ENCODE data around the gene LCT. TPM values are rescaled to one million over a fixed set of nuclear protein-coding genes. Genes with fewer than 3 reads are reported as not detected.
A peak's percentile ranks its signal among the peaks of the same experiment; 100 is the strongest.

The LCT gene
- polyA plus RNA-seq, 1 experiment: not detected

GRCh38 chr2:135825550-135826176, 11.3 kb downstream of the LCT start:
- TF ChIP-seq CTCF (IDR thresholded peaks at IDR 0.05; ENCODE audit: low read depth, low read length): no peak
- ChIA-PET POLR2A (interaction anchor here (0.7 kb wide), 1 partner anchor 51 kb away, joined by 3 read pairs; the partner anchor contains the start of gene MCM6), CTCF (no interaction called here)
- DNase-seq (ENCODE audit: low read depth, low spot score): no peak
- H3K9me3 ChIP-seq (ENCODE audit: control insufficient read depth, insufficient read depth, low read length): peaks cover 12% of the 10 kb centered on the region
- H3K27me3 ChIP-seq (ENCODE audit: control insufficient read depth, insufficient read depth, low read length): no peaks in the 10 kb centered on the region
- H3K4me3 ChIP-seq (ENCODE audit: low read depth, low read length): no peak overlapping the region
- no peak overlapping the region for H3K27ac ChIP-seq (ENCODE audit: low read depth, low read length)

GRCh38 chr2:135825131-135825530, 11.9 kb downstream of the LCT start:
- Histone ChIP-seq H3K9me3 (ENCODE audit: control insufficient read depth, insufficient read depth, low read length) (peaks cover 12% of the 10 kb centered on the region), H3K27ac (ENCODE audit: low read depth, low read length) (no peak overlapping the region), H3K4me3 (ENCODE audit: low read depth, low read length) (no peak overlapping the region), H3K27me3 (ENCODE audit: control insufficient read depth, insufficient read depth, low read length) (no peaks in the 10 kb centered on the region)
- TF ChIP-seq CTCF (IDR thresholded peaks at IDR 0.05; ENCODE audit: low read depth, low read length): no peak
- DNase-seq (ENCODE audit: low read depth, low spot score): no peak
- POLR2A ChIA-PET: no interaction called here
- CTCF ChIA-PET: no interaction called here

- ChIA-PET CTCF (interaction anchor here (1.0 kb wide), 1 partner anchor 26 kb away, joined by 4 read pairs; no protein-coding TSS in a partner anchor), POLR2A (no interaction called here)
- Histone ChIP-seq H3K4me3 (ENCODE audit: low read depth, low read length) (no peak overlapping the region), H3K27ac (ENCODE audit: low read depth, low read length) (no peak overlapping the region), H3K27me3 (ENCODE audit: control insufficient read depth, insufficient read depth, low read length) (no peaks in the 10 kb centered on the region), H3K9me3 (ENCODE audit: control insufficient read depth, insufficient read depth, low read length) (peaks cover 12% of the 10 kb centered on the region)
- DNase-seq (ENCODE audit: low read depth, low spot score): no peak
- TF ChIP-seq CTCF (IDR thresholded peaks at IDR 0.05; ENCODE audit: low read depth, low read length): no peak
Measured at GRCh38 chr2:135822855-135823254, 14.1 kb downstream of the LCT start.

GRCh38 chr2:135821190-135821589, 15.8 kb downstream of the LCT start:
- Histone ChIP-seq H3K27me3 (ENCODE audit: control insufficient read depth, insufficient read depth, low read length) (no peaks in the 10 kb centered on the region), H3K27ac (ENCODE audit: low read depth, low read length) (no peak overlapping the region), H3K9me3 (ENCODE audit: control insufficient read depth, insufficient read depth, low read length) (peaks cover 12% of the 10 kb centered on the region), H3K4me3 (ENCODE audit: low read depth, low read length) (no peak overlapping the region)
- CTCF ChIA-PET: no interaction called here
- POLR2A ChIA-PET: no interaction called here
- DNase-seq (ENCODE audit: low read depth, low spot score): no peak
- no peak for TF ChIP-seq CTCF (IDR thresholded peaks at IDR 0.05; ENCODE audit: low read depth, low read length)

- DNase-seq (ENCODE audit: low read depth, low spot score): peak; percentile 20
- TF ChIP-seq CTCF (IDR thresholded peaks at IDR 0.05; ENCODE audit: low read depth, low read length): no peak
- Histone ChIP-seq H3K27me3 (ENCODE audit: control insufficient read depth, insufficient read depth, low read length) (no peaks in the 10 kb centered on the region), H3K27ac (ENCODE audit: low read depth, low read length) (peak overlapping the region; percentile 54), H3K4me3 (ENCODE audit: low read depth, low read length) (no peak overlapping the region; the same call in 1 of the 2 replicates), H3K9me3 (ENCODE audit: control insufficient read depth, insufficient read depth, low read length) (peaks cover 12% of the 10 kb centered on the region)
- CTCF ChIA-PET: no interaction called here
- POLR2A ChIA-PET: interaction anchor here (0.5 kb wide), 1 partner anchor 39 kb away, joined by 5 read pairs; no protein-coding TSS in a partner anchor
Measured at GRCh38 chr2:135820003-135820618, 16.9 kb downstream of the LCT start.

Measured in AG04450 (cell line).